ENCODE data around the gene PARP1. TPM values are rescaled to one million over a fixed set of nuclear protein-coding genes. Genes with fewer than 3 reads are reported as not detected.

Gene PARP1
- total RNA-seq, 2 experiments from 2014 or later: 532 to 594 TPM

DNA sequence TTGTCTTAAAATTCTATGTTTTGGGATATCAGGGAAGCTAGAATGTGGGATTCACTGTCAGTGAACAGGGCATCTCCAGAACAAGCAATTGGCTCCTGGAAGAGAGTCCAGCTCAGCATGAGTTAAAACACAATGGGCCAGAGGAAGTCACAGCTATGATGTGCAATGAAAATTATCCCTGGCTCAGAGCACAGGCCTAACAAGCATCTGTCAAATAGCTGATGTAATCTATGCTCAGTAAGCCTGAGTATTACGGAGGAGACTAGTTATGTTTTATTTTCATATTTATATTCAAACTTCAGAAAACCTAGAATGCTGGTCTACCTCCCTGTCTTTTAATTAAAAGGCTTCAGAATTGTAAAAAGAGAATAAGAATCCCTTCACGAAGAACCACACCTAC lies 41.6 kb downstream of the PARP1 start:
- no peaks in the 10 kb centered on the region for H4K20me1 ChIP-seq (ENCODE audit: insufficient read depth, low read length)
- H3K36me3 ChIP-seq (ENCODE audit: insufficient read depth, low read length): peaks cover 100% of the 10 kb centered on the region
- peak overlapping the region; percentile 3 for H3K27ac ChIP-seq (ENCODE audit: low read depth, low read length, poor library complexity, severe bottlenecking)
- H3K79me2 ChIP-seq (ENCODE audit: insufficient read depth, low read depth, low read length): peaks cover 26% of the 10 kb centered on the region; the same call in 1 of the 2 replicates
- no peaks in the 10 kb centered on the region for H3K9me2 ChIP-seq (ENCODE audit: insufficient read depth, low read length)
- no peak overlapping the region for H2AFZ ChIP-seq (ENCODE audit: low read length)
- CTCF ChIA-PET (ENCODE audit: unreplicated experiment): no interaction called here
- no peaks in the 10 kb centered on the region for H3K9me3 ChIP-seq (ENCODE audit: low read length)
- TF ChIP-seq EZH2phosphoT487 (IDR thresholded peaks at IDR 0.05; ENCODE audit: borderline replicate concordance, low read depth, low read length): no peak
- TF ChIP-seq, protein P1, sequence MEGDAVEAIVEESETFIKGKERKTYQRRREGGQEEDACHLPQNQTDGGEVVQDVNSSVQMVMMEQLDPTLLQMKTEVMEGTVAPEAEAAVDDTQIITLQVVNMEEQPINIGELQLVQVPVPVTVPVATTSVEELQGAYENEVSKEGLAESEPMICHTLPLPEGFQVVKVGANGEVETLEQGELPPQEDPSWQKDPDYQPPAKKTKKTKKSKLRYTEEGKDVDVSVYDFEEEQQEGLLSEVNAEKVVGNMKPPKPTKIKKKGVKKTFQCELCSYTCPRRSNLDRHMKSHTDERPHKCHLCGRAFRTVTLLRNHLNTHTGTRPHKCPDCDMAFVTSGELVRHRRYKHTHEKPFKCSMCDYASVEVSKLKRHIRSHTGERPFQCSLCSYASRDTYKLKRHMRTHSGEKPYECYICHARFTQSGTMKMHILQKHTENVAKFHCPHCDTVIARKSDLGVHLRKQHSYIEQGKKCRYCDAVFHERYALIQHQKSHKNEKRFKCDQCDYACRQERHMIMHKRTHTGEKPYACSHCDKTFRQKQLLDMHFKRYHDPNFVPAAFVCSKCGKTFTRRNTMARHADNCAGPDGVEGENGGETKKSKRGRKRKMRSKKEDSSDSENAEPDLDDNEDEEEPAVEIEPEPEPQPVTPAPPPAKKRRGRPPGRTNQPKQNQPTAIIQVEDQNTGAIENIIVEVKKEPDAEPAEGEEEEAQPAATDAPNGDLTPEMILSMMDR (conservative IDR thresholded peaks at IDR 0.05; ENCODE audit: low read length): no peak
- H3K4me1 ChIP-seq (ENCODE audit: insufficient read depth, low read length, poor library complexity, severe bottlenecking): peaks cover 34% of the 10 kb centered on the region
- no TSS peak for BruUV-seq (replicated peaks)
- H3K4me3 ChIP-seq (ENCODE audit: low read depth, low read length, poor library complexity, severe bottlenecking): no peak overlapping the region
- H3K4me2 ChIP-seq (ENCODE audit: low read length): no peak overlapping the region
- POLR2A ChIA-PET: interaction anchor here (0.5 to 2.8 kb wide), 5 partner anchors 10 to 316 kb away, joined by 3 to 16 read pairs (median 4); no protein-coding TSS in a partner anchor
- intact Hi-C loops (cut with micrococcal nuclease; ENCODE audit: unreplicated experiment): no loop called here
- no peak for DNase-seq (ENCODE audit: low spot score)

DNA sequence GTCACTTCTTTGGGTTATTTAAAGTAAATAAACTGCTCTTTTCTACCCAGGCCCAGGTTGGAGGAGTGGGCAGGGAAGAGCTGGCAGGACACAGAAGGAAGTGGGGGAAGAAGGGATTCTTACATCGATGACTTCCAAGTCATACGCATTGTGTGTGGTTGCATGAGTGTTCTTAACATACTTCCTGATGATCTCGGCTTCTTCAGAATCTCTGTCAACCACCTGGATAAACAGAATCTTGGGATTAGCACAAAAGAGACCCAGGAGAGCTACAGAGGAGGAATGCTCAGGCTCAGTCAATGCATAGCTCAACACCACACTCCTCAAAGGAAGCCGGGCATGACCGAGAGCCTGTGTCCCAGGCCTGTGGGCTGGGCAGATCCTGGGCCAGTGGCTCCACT lies 42.1 kb downstream of the PARP1 start:
- Histone ChIP-seq H3K79me2 (ENCODE audit: insufficient read depth, low read depth, low read length) (peaks cover 25% of the 10 kb centered on the region; the same call in 1 of the 2 replicates), H3K27ac (ENCODE audit: low read depth, low read length, poor library complexity, severe bottlenecking) (no peak overlapping the region), H3K36me3 (ENCODE audit: insufficient read depth, low read length) (peaks cover 100% of the 10 kb centered on the region), H3K9me2 (ENCODE audit: insufficient read depth, low read length) (no peaks in the 10 kb centered on the region), H3K4me3 (ENCODE audit: low read depth, low read length, poor library complexity, severe bottlenecking) (no peak overlapping the region), H2AFZ (ENCODE audit: low read length) (no peak overlapping the region), H3K4me1 (ENCODE audit: insufficient read depth, low read length, poor library complexity, severe bottlenecking) (peaks cover 29% of the 10 kb centered on the region), H3K4me2 (ENCODE audit: low read length) (no peak overlapping the region), H3K9me3 (ENCODE audit: low read length) (no peaks in the 10 kb centered on the region), H4K20me1 (ENCODE audit: insufficient read depth, low read length) (no peaks in the 10 kb centered on the region)
- no peak for DNase-seq (ENCODE audit: low spot score)
- intact Hi-C loops (cut with micrococcal nuclease; ENCODE audit: unreplicated experiment): no loop called here
- no TSS peak for BruUV-seq (replicated peaks)
- TF ChIP-seq, protein P1 (conservative IDR thresholded peaks at IDR 0.05; ENCODE audit: low read length): no peak
- TF ChIP-seq EZH2phosphoT487 (IDR thresholded peaks at IDR 0.05; ENCODE audit: borderline replicate concordance, low read depth, low read length): no peak
- ChIA-PET CTCF (ENCODE audit: unreplicated experiment) (interaction anchor here (0.6 kb wide), 1 partner anchor 23 kb away, joined by 3 read pairs; no protein-coding TSS in a partner anchor), POLR2A (interaction anchor here (0.7 to 2.8 kb wide), 3 partner anchors 10 to 316 kb away, joined by 4 to 16 read pairs (median 4); no protein-coding TSS in a partner anchor)

DNA sequence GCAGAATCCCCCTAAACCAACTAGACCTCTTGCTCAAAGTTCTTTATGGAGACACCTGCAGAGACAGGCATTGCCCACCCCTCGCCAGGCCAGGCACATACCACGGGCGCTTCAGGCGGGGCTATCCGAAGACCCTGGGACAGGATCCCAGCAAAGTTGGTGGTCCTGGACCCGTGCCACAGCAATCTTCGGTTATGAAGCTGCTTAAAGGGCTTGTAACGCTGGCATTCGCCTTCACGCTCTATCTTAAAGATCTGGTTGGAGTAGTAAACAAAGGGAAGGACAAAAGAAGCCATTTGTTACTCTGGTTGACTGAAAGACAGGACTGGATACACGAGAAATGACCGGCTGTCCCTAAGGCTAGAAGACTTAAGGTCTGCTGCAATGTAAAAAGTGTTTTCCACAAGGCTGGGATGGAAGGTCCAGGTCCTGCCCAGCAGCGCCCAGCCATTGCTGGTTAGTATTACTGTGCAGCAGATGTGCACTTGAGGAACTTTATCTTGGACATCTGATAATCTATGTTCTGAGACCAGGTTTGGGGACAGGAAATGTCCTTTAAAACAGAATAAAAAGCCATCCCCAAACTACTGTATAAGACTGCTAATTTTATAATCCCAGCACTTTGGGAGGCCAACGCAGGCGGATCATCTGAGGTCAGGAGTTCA lies 42.9 kb downstream of the PARP1 start:
- intact Hi-C loops (cut with micrococcal nuclease; ENCODE audit: unreplicated experiment): no loop called here
- Histone ChIP-seq H3K9me3 (ENCODE audit: low read length) (no peaks in the 10 kb centered on the region), H4K20me1 (ENCODE audit: insufficient read depth, low read length) (no peaks in the 10 kb centered on the region), H3K36me3 (ENCODE audit: insufficient read depth, low read length) (peaks cover 100% of the 10 kb centered on the region), H3K79me2 (ENCODE audit: insufficient read depth, low read depth, low read length) (peaks cover 21% of the 10 kb centered on the region; the same call in 1 of the 2 replicates), H3K4me1 (ENCODE audit: insufficient read depth, low read length, poor library complexity, severe bottlenecking) (peaks cover 21% of the 10 kb centered on the region), H3K27ac (ENCODE audit: low read depth, low read length, poor library complexity, severe bottlenecking) (no peak overlapping the region), H3K4me3 (ENCODE audit: low read depth, low read length, poor library complexity, severe bottlenecking) (no peak overlapping the region), H2AFZ (ENCODE audit: low read length) (no peak overlapping the region), H3K4me2 (ENCODE audit: low read length) (no peak overlapping the region), H3K9me2 (ENCODE audit: insufficient read depth, low read length) (no peaks in the 10 kb centered on the region)
- CTCF ChIA-PET (ENCODE audit: unreplicated experiment): interaction anchor here (0.6 kb wide), 1 partner anchor 24 kb away, joined by 3 read pairs; no protein-coding TSS in a partner anchor
- POLR2A ChIA-PET: interaction anchor here (2.8 kb wide), 1 partner anchor 9 kb away, joined by 16 read pairs; no protein-coding TSS in a partner anchor
- BruUV-seq (replicated peaks): no TSS peak
- no peak for DNase-seq (ENCODE audit: low spot score)
- TF ChIP-seq, protein P1 (conservative IDR thresholded peaks at IDR 0.05; ENCODE audit: low read length): no peak
- TF ChIP-seq EZH2phosphoT487 (IDR thresholded peaks at IDR 0.05; ENCODE audit: borderline replicate concordance, low read depth, low read length): no peak
